IMR-90 (cell line): ENCODE measurements around the gene RYR3. TPM values are rescaled to one million over a fixed set of nuclear protein-coding genes. Genes with fewer than 3 reads are reported as not detected.

Experiments
- ATAC-seq: fragments of 200-7000 bp; cut with Tn5 transposase; 2 replicates; pipeline ENCODE4 v1.9.1; 2020; ENCODE audit warnings: low read depth, mild to moderate bottlenecking, moderate library complexity
- BruUV-seq: library from RNA; stranded (reverse); fragments of 400-500 nt; replicated peaks from 2 replicates; lab custom pipeline; 2021; lab: Mats Ljungman, UMichigan
- CTCF ChIA-PET: fragments of 300-600 bp; formaldehyde crosslinking; extraction: SDS; loops from one replicate; lab custom pipeline; 2021; ENCODE audit warnings: antibody characterized with exemption; lab: Yijun Ruan, JAX
- POLR2A ChIA-PET: fragments of 300-600 bp; sonication (Branson Sonifier 250); formaldehyde crosslinking; loops from one replicate; lab custom pipeline; 2022; ENCODE audit warnings: antibody characterized with exemption; ENCODE audit not compliant: unreplicated experiment; lab: Charles Lee
- DNase-seq: peaks from one replicate; pipeline ENCODE4 v3.0.0; 2013
- H2AFZ ChIP-seq: replicated peaks from 2 replicates; pipeline ENCODE3; 2013; ENCODE audit warnings: low read length, mild to moderate bottlenecking; ENCODE audit not compliant: poor library complexity
- H2AK5ac ChIP-seq: 2 replicates; pipeline ENCODE4 v1.6.1; 2013; ENCODE audit warnings: low read depth, low read length, inconsistent platforms
- H2AK9ac ChIP-seq: replicated peaks from 2 replicates; pipeline ENCODE3; 2013; ENCODE audit warnings: mild to moderate bottlenecking, low read depth, low read length, moderate library complexity; ENCODE audit not compliant: poor library complexity
- H2BK120ac ChIP-seq: 2 replicates; pipeline ENCODE4 v1.6.1; 2013; ENCODE audit warnings: low read depth, low read length, inconsistent platforms
- H2BK15ac ChIP-seq: 3 replicates; pipeline ENCODE4 v1.6.1; 2013; ENCODE audit warnings: low read depth, low read length, inconsistent platforms
- H2BK20ac ChIP-seq: 2 replicates; pipeline ENCODE4 v1.6.1; 2013; ENCODE audit warnings: low read depth, mild to moderate bottlenecking, inconsistent platforms, low read length, moderate library complexity
- H2BK5ac ChIP-seq: 2 replicates; pipeline ENCODE4 v1.6.1; 2013; ENCODE audit warnings: mild to moderate bottlenecking, low read depth, low read length, inconsistent platforms; ENCODE audit not compliant: poor library complexity, severe bottlenecking
- H3K14ac ChIP-seq: replicated peaks from 2 replicates; pipeline ENCODE4 v1.6.1; 2013; ENCODE audit warnings: low read depth, low read length, inconsistent platforms
- H3K18ac ChIP-seq: 2 replicates; pipeline ENCODE4 v1.6.1; 2013; ENCODE audit warnings: low read depth, low read length, control low read depth
- H3K23ac ChIP-seq: 2 replicates; pipeline ENCODE4 v1.6.1; 2013; ENCODE audit warnings: low read depth, low read length, inconsistent platforms
- H3K27ac ChIP-seq: 2 replicates; pipeline ENCODE4 v1.5.1; 2013; ENCODE audit warnings: mild to moderate bottlenecking, control low read depth, low read length; ENCODE audit not compliant: insufficient read depth
- H3K27me3 ChIP-seq: 2 replicates; pipeline ENCODE4 v1.6.1; 2013; ENCODE audit warnings: low read length; ENCODE audit not compliant: control insufficient read depth, insufficient read depth
- H3K36me3 ChIP-seq: 2 replicates; pipeline ENCODE4 v1.6.1; 2013; ENCODE audit warnings: low read length, mixed read lengths; ENCODE audit not compliant: control insufficient read depth, insufficient read depth
- H3K4ac ChIP-seq: 2 replicates; pipeline ENCODE4 v1.6.1; 2013; ENCODE audit warnings: low read depth, low read length, inconsistent platforms
- H3K4me1 ChIP-seq: 2 replicates; pipeline ENCODE4 v1.6.1; 2013; ENCODE audit warnings: low read length, mixed read lengths; ENCODE audit not compliant: control insufficient read depth, insufficient read depth
- H3K4me2 ChIP-seq: 2 replicates; pipeline ENCODE4 v1.6.1; 2013; ENCODE audit warnings: low read depth, mild to moderate bottlenecking, control low read depth, low read length, moderate library complexity
- H3K4me3 ChIP-seq: 2 replicates; pipeline ENCODE4 v1.5.1; 2013; ENCODE audit warnings: low read depth, mild to moderate bottlenecking, control low read depth, low read length, moderate library complexity; ENCODE audit not compliant: insufficient read depth
- H3K56ac ChIP-seq: 2 replicates; pipeline ENCODE4 v1.6.1; 2013; ENCODE audit warnings: low read length, inconsistent platforms; ENCODE audit not compliant: insufficient read depth; ENCODE audit errors: extremely low read depth
- H3K79me1 ChIP-seq, 2 experiments: 2 replicates each; pipeline ENCODE4 v1.6.1; 2013; ENCODE audit warnings: low read length in 2 of 2, inconsistent platforms in 1 of 2, low read depth in 1 of 2
- H3K9ac ChIP-seq: 2 replicates; pipeline ENCODE4 v1.6.1; 2013; ENCODE audit warnings: low read depth, low read length, control low read depth
- H3K9me1 ChIP-seq: 2 replicates; pipeline ENCODE4 v1.6.1; 2013; ENCODE audit warnings: low read length, inconsistent platforms; ENCODE audit not compliant: insufficient read depth
- H3K9me3 ChIP-seq: 2 replicates; pipeline ENCODE4 v1.6.1; 2013; ENCODE audit warnings: low read length; ENCODE audit not compliant: control insufficient read depth, insufficient read depth
- H4K20me1 ChIP-seq: 2 replicates; pipeline ENCODE4 v1.6.1; 2013; ENCODE audit warnings: low read length, inconsistent platforms; ENCODE audit not compliant: insufficient read depth
- H4K5ac ChIP-seq: 2 replicates; pipeline ENCODE4 v1.6.1; 2013; ENCODE audit warnings: mild to moderate bottlenecking, low read depth, low read length, control low read depth
- H4K8ac ChIP-seq, 2 experiments: 2 replicates each; pipeline ENCODE4 v1.6.1; 2013; ENCODE audit warnings: low read depth in 2 of 2, low read length in 2 of 2, control low read depth in 1 of 2, inconsistent platforms in 1 of 2
- H4K91ac ChIP-seq: 2 replicates; pipeline ENCODE4 v1.6.1; 2013; ENCODE audit warnings: low read depth, low read length, inconsistent platforms; ENCODE audit not compliant: insufficient read depth
- BHLHE40 ChIP-seq: fragments of 150-350 bp; IDR thresholded peaks from 2 replicates; pipeline ENCODE4 v1.6.1; 2016; ENCODE audit warnings: mild to moderate bottlenecking, low read depth, low read length
- CEBPB ChIP-seq: IDR thresholded peaks from 2 replicates; pipeline ENCODE4 v1.6.1; 2012; ENCODE audit warnings: low read depth, low read length, improper control_type of control experiment
- CHD1 ChIP-seq: IDR thresholded peaks from 2 replicates; pipeline ENCODE4 v1.6.1; 2012; ENCODE audit warnings: low read depth, low read length, improper control_type of control experiment
- ELK1 ChIP-seq: fragments of 150-350 bp; IDR thresholded peaks from 2 replicates; pipeline ENCODE4 v1.6.1; 2016; ENCODE audit warnings: low read depth, mild to moderate bottlenecking, low read length, moderate library complexity, borderline replicate concordance
- FOS ChIP-seq: fragments of 150-350 bp; IDR thresholded peaks from 2 replicates; pipeline ENCODE4 v1.6.1; 2016; ENCODE audit warnings: low read depth, low read length
- MAFK ChIP-seq: IDR thresholded peaks from 2 replicates; pipeline ENCODE4 v1.6.1; 2012; ENCODE audit warnings: low read depth, low read length, improper control_type of control experiment
- MAZ ChIP-seq: IDR thresholded peaks from 2 replicates; pipeline ENCODE4 v1.6.1; 2012; ENCODE audit warnings: low read depth, mild to moderate bottlenecking, low read length, improper control_type of control experiment, moderate library complexity, borderline replicate concordance
- MXI1 ChIP-seq: IDR thresholded peaks from 2 replicates; pipeline ENCODE4 v1.6.1; 2012; ENCODE audit warnings: low read depth, mild to moderate bottlenecking, low read length, moderate library complexity, borderline replicate concordance
- NFE2L2 ChIP-seq: fragments of 150-350 bp; IDR thresholded peaks from 2 replicates; pipeline ENCODE4 v1.6.1; 2016; ENCODE audit warnings: low read depth, mild to moderate bottlenecking, low read length
- RAD21 ChIP-seq: IDR thresholded peaks from 2 replicates; pipeline ENCODE4 v1.6.1; 2012; ENCODE audit warnings: low read length, improper control_type of control experiment
- RCOR1 ChIP-seq: IDR thresholded peaks from 2 replicates; pipeline ENCODE4 v1.6.1; 2012; ENCODE audit warnings: mild to moderate bottlenecking, low read length, improper control_type of control experiment; ENCODE audit not compliant: insufficient replicate concordance
- WGBS, 2 experiments: methylation state at CpG; one replicate each; pipeline versions ENCODE4 v1.1.5 to v1.1.7; 2013; ENCODE audit warnings: missing lambda C conversion rate in 2 of 2; ENCODE audit not compliant: insufficient read length in 1 of 2; ENCODE audit errors: extremely low coverage in 2 of 2; 5-methylcytosine and 5-hydroxymethylcytosine counted together
- dilution Hi-C: fragments of 300-500 bp; cut with HindIII; formaldehyde crosslinking; loops from one replicate; pipeline ENCODE4 v1.14.3; 2018; ENCODE audit warnings: low sequenced_read_pairs; ENCODE audit not compliant: unreplicated experiment
- in situ Hi-C: fragments of 300-500 bp; cut with MboI; formaldehyde crosslinking; loops from 3 replicates; pipeline ENCODE4 v1.14.3; 2019; ENCODE audit warnings: low sequenced_read_pairs, inconsistent platforms, mixed read lengths
- intact Hi-C: fragments of 100-400 bp; cut with micrococcal nuclease; formaldehyde crosslinking; loops from 2 replicates; pipeline ENCODE4 v1.10.0; 2022
- polyA plus RNA-seq, 3 experiments: library from polyadenylated mRNA; depleted of rRNA; stranded (reverse); fragments of >200 nt; gene quantifications; 2 replicates each; pipeline ENCODE4 v1.2.3, GENCODE V29; 2012; ENCODE audit warnings: low replicate concordance in 1 of 3
- total RNA-seq: library from RNA; depleted of rRNA; stranded (reverse); fragments of >200 nt; gene quantifications from 2 replicates; pipeline ENCODE4 v1.2.3, GENCODE V29; 2012
- TF ChIP-seq, protein P1 (sequence below): conservative IDR thresholded peaks from 2 replicates; pipeline ENCODE4 v1.5.1; 2012; ENCODE audit warnings: mild to moderate bottlenecking, low read depth, low read length, improper control_type of control experiment

Gene RYR3
- total and polyA plus RNA-seq, 2 of the 4 experiments (the other 2 are of a cell fraction) = 0.18 TPM; not detected in 1

DNA sequence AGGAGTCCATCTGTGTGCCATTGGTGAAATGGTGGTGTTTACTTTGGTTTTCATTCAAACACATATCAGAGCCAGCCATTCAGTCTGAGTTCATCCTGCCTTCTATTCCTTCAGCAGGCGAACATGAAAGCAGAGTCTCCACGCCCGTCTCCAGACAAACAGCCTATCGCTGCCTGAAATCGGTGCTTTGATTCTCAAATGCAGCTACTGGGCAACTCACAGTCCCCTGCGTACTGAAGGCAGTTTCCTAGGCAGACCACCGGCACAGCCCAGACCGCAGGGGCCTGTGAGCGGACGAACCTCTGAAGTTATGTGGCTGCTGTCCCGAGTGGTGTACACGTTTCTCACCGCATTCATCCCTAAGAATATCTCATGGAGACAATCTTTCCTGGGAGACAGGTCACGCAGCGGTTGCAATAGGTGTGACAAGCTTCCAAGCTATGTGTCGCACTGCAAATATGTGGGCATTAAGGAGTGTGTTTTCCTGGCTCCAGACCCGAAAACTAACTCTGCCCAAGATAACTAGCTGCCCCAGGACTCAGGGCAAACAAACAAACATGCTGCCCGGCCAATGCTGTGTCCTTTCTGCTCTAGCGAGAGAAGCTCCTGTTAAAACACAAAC lies 16.9 kb upstream of the RYR3 start:
- Histone ChIP-seq H2BK20ac (no peak overlapping the region), H4K8ac (no peak overlapping the region), H2AK5ac (no peak overlapping the region), H3K14ac (no peak overlapping the region), H3K4ac (no peak overlapping the region), H3K56ac (no peak overlapping the region), H4K91ac (no peak overlapping the region), H2BK5ac (no peak overlapping the region), H3K9ac (no peak overlapping the region), H3K9me3 (no peaks in the 10 kb centered on the region), H2AK9ac (no peak overlapping the region), H3K9me1 (no peaks in the 10 kb centered on the region), H2BK15ac (no peak overlapping the region), H4K5ac (no peak overlapping the region), H3K4me2 (peak overlapping the region; percentile 42; the same call in 1 of the 2 replicates), H3K4me1 (no peaks in the 10 kb centered on the region), H3K4me3 (no peak overlapping the region), H3K27ac (no peak overlapping the region), H2BK120ac (no peak overlapping the region), H3K36me3 (no peaks in the 10 kb centered on the region), H3K27me3 (peaks cover 17% of the 10 kb centered on the region), H4K20me1 (no peaks in the 10 kb centered on the region), H3K18ac (no peak overlapping the region), H3K23ac (no peak overlapping the region), H3K79me1 (no peaks in the 10 kb centered on the region), H2AFZ (peak overlapping the region; percentile 5)
- DNase-seq (no peak), ATAC-seq (no peak)
- ChIA-PET POLR2A (no interaction called here), CTCF (interaction anchor here (0.9 to 3.1 kb wide), 5 partner anchors 10 to 407 kb away, joined by 3 to 11 read pairs (median 6); no protein-coding TSS in a partner anchor)
- WGBS, 2 experiments = 46% methylated on average over 6 of the region's 19 CpGs; no CpG with 5 or more reads in 1 of the 2 experiments
- intact Hi-C loops = loop anchor here (5.0 to 10.0 kb wide), 4 partner anchors 207 to 768 kb away; no protein-coding TSS in a partner anchor
- TF ChIP-seq, protein P1, sequence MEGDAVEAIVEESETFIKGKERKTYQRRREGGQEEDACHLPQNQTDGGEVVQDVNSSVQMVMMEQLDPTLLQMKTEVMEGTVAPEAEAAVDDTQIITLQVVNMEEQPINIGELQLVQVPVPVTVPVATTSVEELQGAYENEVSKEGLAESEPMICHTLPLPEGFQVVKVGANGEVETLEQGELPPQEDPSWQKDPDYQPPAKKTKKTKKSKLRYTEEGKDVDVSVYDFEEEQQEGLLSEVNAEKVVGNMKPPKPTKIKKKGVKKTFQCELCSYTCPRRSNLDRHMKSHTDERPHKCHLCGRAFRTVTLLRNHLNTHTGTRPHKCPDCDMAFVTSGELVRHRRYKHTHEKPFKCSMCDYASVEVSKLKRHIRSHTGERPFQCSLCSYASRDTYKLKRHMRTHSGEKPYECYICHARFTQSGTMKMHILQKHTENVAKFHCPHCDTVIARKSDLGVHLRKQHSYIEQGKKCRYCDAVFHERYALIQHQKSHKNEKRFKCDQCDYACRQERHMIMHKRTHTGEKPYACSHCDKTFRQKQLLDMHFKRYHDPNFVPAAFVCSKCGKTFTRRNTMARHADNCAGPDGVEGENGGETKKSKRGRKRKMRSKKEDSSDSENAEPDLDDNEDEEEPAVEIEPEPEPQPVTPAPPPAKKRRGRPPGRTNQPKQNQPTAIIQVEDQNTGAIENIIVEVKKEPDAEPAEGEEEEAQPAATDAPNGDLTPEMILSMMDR = no peak
- TF ChIP-seq ELK1 = no peak
- no peak for TF ChIP-seq MAZ
- no peak for TF ChIP-seq RCOR1
- no peak for TF ChIP-seq MAFK
- no peak for TF ChIP-seq FOS
- no peak for TF ChIP-seq RAD21
- TF ChIP-seq BHLHE40 = no peak
- TF ChIP-seq CEBPB = no peak
- no peak for TF ChIP-seq CHD1
- no peak for TF ChIP-seq MXI1
- TF ChIP-seq NFE2L2 = no peak
- no TSS peak for BruUV-seq
- in situ Hi-C loops = no loop called here
- dilution Hi-C loops = no loop called here
